Measurements from ENCODE around the gene WDR83. TPM values are rescaled to one million over a fixed set of nuclear protein-coding genes. Genes with fewer than 3 reads are reported as not detected.
A peak's percentile ranks its signal among the peaks of the same experiment; 100 is the strongest.

WDR83 gene
- total RNA-seq, 2 donors from 2014 or later: 18.8 to 26.2 TPM

DNA sequence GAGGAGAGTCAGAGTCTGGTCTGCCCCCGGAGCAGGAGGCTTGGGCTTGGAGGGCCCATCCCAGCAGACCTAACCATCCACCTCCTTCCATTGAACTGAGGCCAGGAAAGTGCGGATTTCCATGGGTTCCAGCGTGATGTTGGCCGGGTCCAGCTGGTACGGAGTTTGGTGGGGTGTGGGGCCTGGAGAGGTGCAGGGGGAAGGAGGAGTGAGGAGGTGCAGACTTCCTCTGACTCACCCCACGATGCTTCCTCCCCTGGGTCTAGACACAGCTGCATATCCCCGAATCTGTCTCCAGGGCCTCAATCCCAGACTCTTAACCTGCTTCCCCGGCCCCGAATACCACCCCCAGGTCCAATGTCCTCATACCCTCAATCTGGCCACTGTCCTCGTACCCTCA lies 20.1 kb upstream of the WDR83 start:
- TF ChIP-seq, protein P1, sequence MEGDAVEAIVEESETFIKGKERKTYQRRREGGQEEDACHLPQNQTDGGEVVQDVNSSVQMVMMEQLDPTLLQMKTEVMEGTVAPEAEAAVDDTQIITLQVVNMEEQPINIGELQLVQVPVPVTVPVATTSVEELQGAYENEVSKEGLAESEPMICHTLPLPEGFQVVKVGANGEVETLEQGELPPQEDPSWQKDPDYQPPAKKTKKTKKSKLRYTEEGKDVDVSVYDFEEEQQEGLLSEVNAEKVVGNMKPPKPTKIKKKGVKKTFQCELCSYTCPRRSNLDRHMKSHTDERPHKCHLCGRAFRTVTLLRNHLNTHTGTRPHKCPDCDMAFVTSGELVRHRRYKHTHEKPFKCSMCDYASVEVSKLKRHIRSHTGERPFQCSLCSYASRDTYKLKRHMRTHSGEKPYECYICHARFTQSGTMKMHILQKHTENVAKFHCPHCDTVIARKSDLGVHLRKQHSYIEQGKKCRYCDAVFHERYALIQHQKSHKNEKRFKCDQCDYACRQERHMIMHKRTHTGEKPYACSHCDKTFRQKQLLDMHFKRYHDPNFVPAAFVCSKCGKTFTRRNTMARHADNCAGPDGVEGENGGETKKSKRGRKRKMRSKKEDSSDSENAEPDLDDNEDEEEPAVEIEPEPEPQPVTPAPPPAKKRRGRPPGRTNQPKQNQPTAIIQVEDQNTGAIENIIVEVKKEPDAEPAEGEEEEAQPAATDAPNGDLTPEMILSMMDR (conservative IDR thresholded peaks at IDR 0.05): no peak
- Mint-ChIP-seq H3K36me3 (ENCODE audit: low read depth) (peaks cover 33% of the 10 kb centered on the region), H3K4me1 (no peaks in the 10 kb centered on the region), H3K9me3 (peaks cover 1% of the 10 kb centered on the region), H3K27ac (no peak overlapping the region), H3K4me3 (no peak overlapping the region), H3K27me3 (ENCODE audit: insufficient read depth) (no peaks in the 10 kb centered on the region)
- Histone ChIP-seq H3K9ac (ENCODE audit: extremely low read depth, low read length, poor library complexity, severe bottlenecking) (no peak overlapping the region), H3K4me3 (ENCODE audit: low read length) (no peak overlapping the region), H3K4me1 (ENCODE audit: control insufficient read depth, insufficient read depth, low read length) (no peaks in the 10 kb centered on the region), H3K27me3 (ENCODE audit: control insufficient read depth, insufficient read depth, low read length, poor library complexity, severe bottlenecking) (no peaks in the 10 kb centered on the region), H3K36me3 (ENCODE audit: control insufficient read depth, insufficient read depth, low read length) (no peaks in the 10 kb centered on the region), H3K9me3 (ENCODE audit: control insufficient read depth, low read length) (no peaks in the 10 kb centered on the region), H3K27ac (ENCODE audit: low read depth, low read length) (no peak overlapping the region)
- DNase-seq: no peak
- WGBS, 2 experiments (ENCODE audit: insufficient coverage in 1 of 2, insufficient read length in 1 of 2): 91 to 94% methylated on average over 7 to 10 of the region's 10 CpGs

DNA sequence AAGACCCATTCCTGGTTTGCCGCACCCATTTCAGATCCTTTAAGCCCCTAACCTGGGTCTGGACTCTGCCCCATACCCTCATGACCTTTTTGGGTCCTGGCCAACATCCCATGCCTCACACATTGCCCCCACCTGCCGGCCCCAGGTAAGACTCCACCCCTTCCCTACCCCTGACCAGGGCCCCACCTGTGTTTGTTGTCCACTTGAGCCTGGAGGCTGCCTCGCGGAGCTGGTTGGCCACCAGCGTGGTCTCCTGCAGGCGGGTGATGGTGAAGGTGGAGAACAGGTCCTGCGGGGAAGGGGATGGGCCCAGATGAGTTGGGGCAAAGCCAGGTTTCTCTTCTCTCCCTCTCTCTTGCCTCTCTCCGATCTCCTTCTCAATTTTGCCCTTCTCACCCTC lies 19.6 kb upstream of the WDR83 start:
- H3K4me3 ChIP-seq (ENCODE audit: low read length): no peak overlapping the region
- Mint-ChIP-seq H3K27me3 (ENCODE audit: insufficient read depth) (no peaks in the 10 kb centered on the region), H3K4me3 (no peak overlapping the region), H3K9me3 (peaks cover 1% of the 10 kb centered on the region), H3K4me1 (no peaks in the 10 kb centered on the region), H3K27ac (no peak overlapping the region), H3K36me3 (ENCODE audit: low read depth) (peaks cover 38% of the 10 kb centered on the region)
- no peaks in the 10 kb centered on the region for H3K36me3 ChIP-seq (ENCODE audit: control insufficient read depth, insufficient read depth, low read length)
- H3K4me1 ChIP-seq (ENCODE audit: control insufficient read depth, insufficient read depth, low read length): no peaks in the 10 kb centered on the region
- no peaks in the 10 kb centered on the region for H3K9me3 ChIP-seq (ENCODE audit: control insufficient read depth, low read length)
- no peak overlapping the region for H3K27ac ChIP-seq (ENCODE audit: low read depth, low read length)
- DNase-seq: no peak
- no peaks in the 10 kb centered on the region for H3K27me3 ChIP-seq (ENCODE audit: control insufficient read depth, insufficient read depth, low read length, poor library complexity, severe bottlenecking)
- WGBS, 2 experiments (ENCODE audit: insufficient coverage in 1 of 2, insufficient read length in 1 of 2): 78 to 93% methylated on average over 4 to 8 of the region's 8 CpGs
- no peak overlapping the region for H3K9ac ChIP-seq (ENCODE audit: extremely low read depth, low read length, poor library complexity, severe bottlenecking)
- TF ChIP-seq, protein P1 (conservative IDR thresholded peaks at IDR 0.05): no peak

DNA sequence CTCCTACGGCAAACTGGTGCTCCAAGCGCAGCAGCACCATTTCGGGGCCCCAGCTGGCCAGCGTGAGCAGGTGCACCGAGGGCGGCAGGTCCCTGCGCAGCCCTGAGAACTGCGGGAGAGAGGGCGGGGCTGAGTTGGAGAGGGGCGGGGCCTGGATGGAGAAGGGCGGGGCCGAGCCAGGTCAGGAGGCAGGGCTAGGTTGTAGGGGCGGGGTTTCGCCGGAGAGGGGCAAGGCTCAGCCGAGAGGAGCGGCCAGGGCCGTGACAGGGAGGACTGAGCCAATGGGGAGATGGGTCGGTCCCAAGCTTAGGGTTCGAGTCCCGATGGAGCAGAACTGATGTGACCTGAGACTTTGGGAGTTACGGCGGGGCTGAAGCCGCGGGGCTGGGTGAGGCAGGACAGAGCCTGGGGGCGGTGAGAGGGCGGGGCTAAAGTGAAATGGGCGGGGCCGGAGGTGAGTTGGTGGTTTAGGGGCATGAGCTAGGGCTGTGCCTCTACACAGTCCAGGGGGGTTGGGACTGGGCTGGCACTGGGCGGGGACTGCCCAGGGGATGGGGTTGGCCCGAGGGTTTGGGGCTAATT lies 19.0 kb upstream of the WDR83 start:
- Mint-ChIP-seq H3K27ac (no peak overlapping the region), H3K9me3 (peaks cover 1% of the 10 kb centered on the region), H3K27me3 (ENCODE audit: insufficient read depth) (no peaks in the 10 kb centered on the region), H3K4me3 (no peak overlapping the region), H3K4me1 (no peaks in the 10 kb centered on the region), H3K36me3 (ENCODE audit: low read depth) (peaks cover 40% of the 10 kb centered on the region)
- Histone ChIP-seq H3K36me3 (ENCODE audit: control insufficient read depth, insufficient read depth, low read length) (no peaks in the 10 kb centered on the region), H3K27ac (ENCODE audit: low read depth, low read length) (no peak overlapping the region), H3K9me3 (ENCODE audit: control insufficient read depth, low read length) (no peaks in the 10 kb centered on the region), H3K4me3 (ENCODE audit: low read length) (no peak overlapping the region), H3K9ac (ENCODE audit: extremely low read depth, low read length, poor library complexity, severe bottlenecking) (no peak overlapping the region), H3K4me1 (ENCODE audit: control insufficient read depth, insufficient read depth, low read length) (no peaks in the 10 kb centered on the region), H3K27me3 (ENCODE audit: control insufficient read depth, insufficient read depth, low read length, poor library complexity, severe bottlenecking) (no peaks in the 10 kb centered on the region)
- TF ChIP-seq, protein P1 (conservative IDR thresholded peaks at IDR 0.05): no peak
- peak; percentile 94 for DNase-seq
- WGBS, 2 experiments (ENCODE audit: insufficient coverage in 1 of 2, insufficient read length in 1 of 2): 78 to 91% methylated on average over 15 to 29 of the region's 31 CpGs

Measured in endodermal cell (in vitro differentiated cells).